ENCODE measurements around the gene WDR43. TPM values are rescaled to one million over a fixed set of nuclear protein-coding genes. Genes with fewer than 3 reads are reported as not detected.

Gene WDR43
- total RNA-seq, 1 experiment from 2014 or later, result 140 TPM

DNA sequence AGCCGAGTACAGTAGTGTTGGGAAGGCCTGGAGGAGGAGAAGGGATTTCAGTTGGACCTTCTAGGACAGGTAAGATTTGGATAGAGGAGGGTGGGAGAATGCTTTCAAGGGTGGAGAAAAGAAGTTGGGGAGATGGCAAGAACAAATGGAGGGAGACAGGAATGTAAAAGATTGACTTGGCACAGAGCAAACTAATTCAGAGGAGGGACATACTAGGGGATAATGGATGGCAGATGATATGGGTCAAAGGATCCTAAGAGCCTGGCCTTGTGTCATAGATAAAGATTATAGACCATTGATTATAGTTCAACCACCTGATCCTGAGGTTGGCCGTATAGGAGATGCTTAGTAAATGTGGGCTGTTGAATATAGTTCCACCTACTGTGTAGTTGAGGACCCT lies 12.4 kb downstream of the WDR43 start:
- DNase-seq (ENCODE audit: low read depth), result no peak

DNA sequence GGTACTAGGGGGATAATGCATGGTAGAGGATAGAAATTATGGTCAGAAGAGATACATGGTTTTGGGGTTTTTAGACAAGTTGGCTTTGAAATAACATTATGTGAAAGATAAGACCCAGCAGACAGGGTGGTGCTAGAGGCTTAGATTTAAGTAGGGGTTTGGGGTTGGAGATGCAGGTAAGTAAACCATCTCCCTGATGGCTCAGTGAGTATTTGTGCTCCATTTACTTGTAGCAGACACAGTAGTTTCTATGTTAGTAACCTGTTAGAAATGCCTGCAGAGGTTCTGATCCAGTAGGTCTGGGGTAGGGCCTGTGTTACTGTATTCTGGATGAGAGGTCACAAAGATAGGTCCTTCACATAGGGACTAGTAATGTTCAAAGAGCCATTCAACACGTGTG lies 13.7 kb downstream of the WDR43 start:
- no peak for DNase-seq (ENCODE audit: low read depth)

DNA sequence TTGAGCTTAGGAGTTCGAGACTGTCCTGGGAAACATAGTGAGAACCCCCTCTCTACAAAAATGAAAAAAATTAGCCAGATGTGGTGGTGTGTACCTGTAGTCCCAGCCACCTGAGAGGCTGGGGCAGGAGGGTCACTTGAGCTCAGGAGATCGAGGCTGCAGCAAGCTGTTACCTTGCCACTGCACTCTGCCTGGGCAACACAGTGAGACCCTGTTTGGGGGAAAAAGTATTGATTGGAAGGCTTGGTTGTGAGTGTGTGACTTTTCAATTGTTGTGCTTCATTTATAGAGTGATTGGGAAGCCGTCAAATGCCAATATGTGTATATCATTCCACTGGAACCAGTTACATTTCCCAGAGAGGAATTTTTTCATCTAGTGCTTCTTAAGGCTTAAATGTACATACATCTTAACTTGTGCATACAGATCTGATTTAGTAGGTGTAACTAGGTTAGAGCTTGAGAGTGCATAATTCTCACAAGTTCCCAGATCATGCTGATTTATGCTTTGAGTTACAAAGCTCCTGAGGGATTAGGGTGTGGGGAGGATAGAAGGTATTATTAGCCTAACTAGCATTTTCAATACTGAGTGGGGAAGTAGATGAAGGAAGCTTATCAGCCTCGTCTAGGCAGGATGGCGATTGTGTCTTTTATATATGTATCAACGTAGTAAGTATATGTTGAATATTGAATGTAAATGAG lies 15.3 kb downstream of the WDR43 start:
- no peak for DNase-seq (ENCODE audit: low read depth)

DNA sequence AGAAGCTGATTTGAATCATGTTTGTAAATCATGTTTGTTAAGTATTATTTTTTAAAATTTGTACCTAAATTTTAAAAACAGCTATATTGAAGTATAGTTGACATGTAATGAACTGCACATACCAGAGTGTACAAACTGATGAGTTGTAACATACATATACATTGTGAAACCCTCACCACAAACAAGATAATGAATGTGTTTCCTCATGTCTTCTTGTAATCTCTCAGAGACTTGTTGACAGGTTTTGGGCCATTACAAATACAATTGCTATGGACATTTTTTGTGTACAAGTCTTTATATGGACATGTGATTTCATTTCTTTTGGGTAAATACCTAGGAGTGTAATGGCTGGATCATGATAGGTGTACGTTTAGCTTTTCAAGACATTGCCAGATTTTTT lies 21.5 kb downstream of the WDR43 start:
- DNase-seq (ENCODE audit: low read depth), result no peak

DNA sequence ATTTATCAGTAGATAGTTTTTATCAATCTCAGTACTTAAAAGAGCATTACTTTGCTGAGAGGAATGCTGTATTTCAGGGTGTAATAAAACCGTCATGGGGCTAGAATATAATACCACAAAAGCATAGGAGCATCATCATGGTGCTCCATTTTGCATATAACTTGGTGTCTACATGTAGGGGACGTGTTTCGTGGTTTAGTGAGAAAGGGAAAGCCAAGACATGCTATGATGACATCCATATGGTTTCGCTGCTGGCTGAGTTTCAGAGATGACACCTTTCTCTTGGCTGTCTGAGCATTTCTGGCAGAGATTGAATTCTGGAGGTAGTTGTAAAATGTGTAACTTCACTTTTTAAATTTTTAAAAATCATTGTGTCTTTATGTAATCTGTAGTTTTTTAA lies 32.4 kb downstream of the WDR43 start:
- DNase-seq (ENCODE audit: low read depth), result no peak

DNA sequence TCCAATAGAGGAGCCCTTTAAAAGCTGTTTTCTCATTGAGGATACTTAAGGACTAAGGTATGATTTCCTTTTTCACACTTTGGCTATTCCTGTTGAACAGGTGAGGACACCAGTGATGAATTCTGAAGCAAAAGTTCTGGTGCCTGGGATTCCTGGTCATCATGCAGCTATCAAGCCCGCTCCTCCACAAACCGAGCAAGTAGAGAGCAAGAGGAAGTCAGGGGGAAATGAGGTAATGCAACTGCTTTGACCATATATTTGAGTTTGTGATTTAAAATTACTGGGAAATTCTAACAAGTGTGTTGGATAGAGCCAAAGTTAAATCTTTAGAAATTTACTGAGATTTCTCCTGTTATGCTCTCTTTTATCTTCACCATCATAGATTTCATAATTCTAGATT lies 33.0 kb downstream of the WDR43 start:
- DNase-seq (ENCODE audit: low read depth), result no peak

DNA sequence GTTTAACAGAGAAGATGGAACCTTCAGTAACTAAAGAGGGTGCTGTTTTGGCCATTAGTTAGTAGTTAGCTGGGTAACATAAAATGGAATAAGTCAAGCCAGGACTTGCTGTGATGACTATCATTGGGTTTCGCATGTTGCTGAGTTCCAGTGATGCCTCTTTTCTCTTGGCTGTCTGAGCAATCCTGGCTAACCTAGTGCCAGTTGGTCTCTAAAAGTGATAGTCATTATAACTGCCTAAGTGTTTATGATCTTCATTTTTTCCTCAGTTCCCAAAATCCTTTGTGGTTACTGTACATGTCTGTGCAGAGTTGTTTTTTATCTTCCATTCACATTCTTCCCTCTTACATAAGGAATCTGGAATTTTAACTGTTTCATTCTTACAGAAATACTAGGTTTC lies 33.4 kb downstream of the WDR43 start:
- no peak for DNase-seq (ENCODE audit: low read depth)

DNA sequence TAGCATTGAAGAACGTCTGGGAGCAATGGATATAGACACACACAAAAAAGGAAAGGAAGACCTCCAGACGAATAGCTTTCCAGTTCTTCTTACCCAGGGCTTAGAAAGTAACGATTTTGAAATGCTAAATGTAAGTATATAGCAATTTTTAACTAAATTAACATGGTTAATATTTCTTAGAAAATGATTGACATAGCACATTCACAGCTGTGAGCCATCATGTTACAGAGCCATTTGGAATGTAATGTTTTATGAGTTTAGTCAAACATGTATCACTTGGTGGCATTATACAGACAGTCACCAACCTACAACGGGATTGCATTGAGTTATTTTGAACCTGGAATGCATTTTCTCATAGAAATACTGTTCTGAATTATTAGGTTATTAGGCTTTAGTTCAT lies 35.1 kb downstream of the WDR43 start:
- DNase-seq (ENCODE audit: low read depth), result no peak

DNA sequence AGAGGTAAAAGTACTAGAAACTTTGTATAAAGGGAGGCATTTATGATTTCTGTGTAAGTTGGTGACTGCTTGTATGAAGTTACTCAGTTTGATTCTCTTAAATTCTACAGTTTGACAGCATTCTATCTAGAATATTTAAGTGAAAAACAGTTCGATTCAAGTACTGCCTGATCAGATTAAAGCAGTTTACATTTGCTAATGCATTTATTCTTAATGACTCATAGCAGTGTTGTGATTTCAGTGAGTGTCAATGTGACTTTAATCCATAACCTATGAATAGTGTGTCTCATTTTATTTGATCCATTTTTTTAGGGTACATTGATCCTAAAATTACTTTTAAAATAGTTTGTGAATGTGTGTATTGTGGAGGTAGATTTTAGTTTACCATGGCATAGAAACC lies 35.7 kb downstream of the WDR43 start:
- no peak for DNase-seq (ENCODE audit: low read depth)

DNA sequence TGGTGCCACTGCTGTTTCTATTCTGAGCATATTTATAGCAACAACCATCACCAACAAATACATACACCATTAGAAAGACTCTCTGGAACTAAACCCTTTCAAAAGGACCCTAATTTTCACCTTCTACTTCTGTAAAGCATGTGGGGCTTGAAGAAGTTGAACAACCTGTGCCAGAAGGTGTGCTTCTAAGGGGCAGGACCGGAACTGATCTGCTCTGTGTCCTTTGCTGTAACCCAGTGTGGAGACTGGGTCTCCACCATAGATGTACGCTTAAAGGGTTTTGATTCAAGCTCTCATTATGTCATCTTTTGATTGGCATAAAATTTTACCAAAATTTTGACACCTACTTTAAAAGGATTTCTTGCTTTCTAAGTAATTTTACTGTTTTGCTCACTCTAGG lies 40.3 kb downstream of the WDR43 start:
- DNase-seq (ENCODE audit: low read depth), result no peak

DNA sequence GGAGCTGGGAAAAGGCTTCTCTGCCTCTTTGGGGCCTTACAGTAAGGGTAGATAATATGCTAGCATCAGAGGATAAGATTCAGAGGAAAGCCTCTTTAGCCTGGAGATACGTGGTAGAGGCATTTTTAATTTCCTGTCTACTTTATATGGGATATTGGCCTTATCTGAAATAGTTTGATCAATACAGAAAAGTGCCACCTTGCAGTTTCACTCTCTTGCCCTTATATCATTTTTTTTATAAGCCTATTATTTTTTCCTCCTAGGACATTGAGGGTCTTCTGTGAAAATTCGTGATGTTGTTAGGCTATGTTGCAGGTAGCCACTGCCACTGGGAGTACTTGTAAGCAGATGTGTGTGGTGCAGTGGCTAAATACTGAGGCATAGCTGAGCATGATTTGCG lies 46.5 kb downstream of the WDR43 start:
- DNase-seq (ENCODE audit: low read depth), result no peak

DNA sequence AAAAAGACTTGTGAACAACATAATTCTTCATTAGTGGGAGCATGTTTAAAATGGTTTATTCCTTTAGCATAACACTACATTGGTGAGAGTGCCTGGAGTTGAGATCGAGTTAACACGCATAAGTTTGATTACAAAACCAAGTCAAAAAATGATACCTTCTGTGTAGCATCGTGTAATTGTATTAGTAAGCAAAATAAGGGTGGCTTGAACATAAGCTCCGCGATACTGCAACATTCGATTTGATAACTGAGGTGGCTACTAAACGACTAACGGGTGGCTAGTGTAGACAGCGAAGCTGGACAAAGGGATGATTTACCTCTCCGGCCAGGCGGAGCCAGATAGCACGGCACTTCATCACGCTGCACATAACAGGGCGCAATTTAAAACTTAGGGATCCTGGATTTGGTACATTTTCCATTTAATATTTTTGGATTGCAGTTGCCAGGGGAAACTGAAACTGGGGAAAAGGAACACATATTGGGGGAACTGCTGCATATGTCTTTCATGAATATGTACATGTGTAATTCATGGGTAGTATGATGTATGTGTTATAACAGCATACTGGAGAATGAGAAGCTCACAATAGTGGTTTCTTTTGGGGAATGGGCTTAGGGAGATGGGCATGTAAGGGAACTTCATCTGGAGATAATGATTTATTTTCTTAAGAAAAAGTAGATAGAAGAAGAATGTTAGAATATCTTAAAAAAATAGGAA lies 50.2 kb downstream of the WDR43 start:
- no peak for DNase-seq (ENCODE audit: low read depth)

DNA sequence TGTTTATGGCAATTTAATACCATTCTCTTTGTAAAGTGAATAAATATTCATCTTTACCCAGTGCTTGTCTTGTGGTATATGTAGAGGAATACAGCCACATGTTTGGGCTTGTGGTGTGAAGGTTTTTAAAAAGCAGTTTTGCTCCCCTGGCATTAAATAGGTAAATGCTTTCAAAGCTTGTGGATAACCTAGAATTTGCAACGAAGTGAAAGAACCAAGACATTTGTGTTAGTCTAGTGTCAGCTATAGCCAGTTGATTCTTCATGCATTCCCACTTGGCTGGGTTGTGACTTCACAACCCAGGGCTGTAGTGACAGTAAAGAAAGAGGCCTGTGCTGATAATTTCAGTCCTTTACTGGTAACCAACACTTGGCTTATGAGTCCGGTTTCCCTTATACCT lies 53.7 kb downstream of the WDR43 start:
- no peak for DNase-seq (ENCODE audit: low read depth)

DNA sequence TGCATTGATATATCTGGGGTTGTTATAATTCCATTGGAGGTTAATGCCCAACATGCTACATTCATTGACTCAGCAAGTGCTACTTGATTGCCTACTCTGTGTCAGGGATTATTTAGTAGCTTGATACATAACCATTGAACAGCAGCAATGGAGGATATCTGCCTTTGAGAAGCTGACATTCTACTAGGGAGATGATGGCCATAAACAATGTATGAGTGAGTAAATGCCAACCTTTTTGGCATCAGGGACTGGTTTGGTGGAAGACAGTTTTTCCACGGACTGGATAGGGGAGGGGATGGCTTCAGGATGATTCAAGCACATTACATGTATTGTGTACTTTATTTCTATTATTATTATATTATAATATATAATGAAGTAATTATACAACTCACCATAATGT lies 54.7 kb downstream of the WDR43 start:
- no peak for DNase-seq (ENCODE audit: low read depth)

DNA sequence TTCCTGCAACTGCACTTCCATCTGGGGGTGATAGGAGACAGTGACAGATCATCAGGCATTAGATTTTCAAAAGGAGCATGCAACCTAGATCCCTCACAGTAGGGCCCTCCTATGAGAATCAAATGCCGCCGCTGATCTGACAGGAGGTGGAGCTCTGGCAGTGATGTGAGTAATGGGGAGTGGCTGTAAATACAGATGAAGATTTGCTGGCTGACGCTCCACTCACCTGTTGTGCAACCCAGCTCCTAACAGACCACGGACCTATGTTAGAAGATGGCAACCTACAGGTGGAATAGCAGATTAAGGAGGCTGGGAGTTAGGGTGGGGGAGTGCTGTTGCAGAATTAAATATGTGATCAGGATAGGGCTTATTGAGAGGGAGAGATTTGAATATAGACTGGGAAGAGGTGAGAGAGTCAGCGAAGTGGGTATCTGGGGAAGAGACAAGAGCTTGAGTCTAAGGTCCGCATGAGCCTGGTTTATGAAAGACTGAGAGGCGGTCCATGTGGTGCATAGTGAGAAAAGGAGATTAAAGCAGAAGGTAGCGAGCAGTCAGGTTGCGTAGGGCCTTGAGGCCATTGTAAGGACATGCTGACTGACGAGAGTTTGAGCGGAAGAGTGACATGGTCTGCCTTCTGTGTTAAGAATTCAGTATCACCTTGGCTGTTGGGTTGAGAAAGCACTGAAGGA lies 55.3 kb downstream of the WDR43 start:
- no peak for DNase-seq (ENCODE audit: low read depth)

DNA sequence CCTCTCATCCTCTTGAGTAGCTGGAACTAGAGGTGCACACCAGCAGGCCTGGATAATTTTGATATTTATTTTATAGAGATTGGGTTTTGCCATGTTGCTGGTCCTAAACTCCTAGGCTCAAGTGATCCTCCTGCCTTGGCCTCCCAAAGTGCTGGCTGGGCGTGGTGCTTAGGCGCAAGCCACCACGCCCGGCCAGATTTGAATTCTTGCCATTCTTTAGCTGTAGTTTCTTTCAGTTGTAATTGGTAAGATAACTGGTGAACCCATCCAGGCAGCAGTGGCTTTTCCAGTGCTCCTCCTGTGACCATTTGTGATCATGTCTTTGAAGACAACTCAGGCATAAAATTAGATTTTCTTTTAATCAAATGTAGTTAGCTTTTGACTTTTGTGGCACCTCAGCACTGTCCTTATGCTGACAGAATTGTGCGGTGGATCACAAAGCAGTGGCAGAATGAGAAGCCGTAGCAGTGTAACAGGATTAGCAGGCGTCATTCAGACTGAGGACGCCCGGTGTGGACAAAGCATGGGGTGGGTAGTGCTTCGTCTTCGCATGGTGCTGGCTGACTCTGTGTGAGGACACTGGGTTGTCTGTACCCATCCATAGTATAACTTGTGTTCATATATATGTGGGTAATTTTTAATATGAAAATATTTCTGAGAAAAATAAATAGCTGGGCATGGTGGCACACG lies 56.6 kb downstream of the WDR43 start:
- DNase-seq (ENCODE audit: low read depth), result no peak

DNA sequence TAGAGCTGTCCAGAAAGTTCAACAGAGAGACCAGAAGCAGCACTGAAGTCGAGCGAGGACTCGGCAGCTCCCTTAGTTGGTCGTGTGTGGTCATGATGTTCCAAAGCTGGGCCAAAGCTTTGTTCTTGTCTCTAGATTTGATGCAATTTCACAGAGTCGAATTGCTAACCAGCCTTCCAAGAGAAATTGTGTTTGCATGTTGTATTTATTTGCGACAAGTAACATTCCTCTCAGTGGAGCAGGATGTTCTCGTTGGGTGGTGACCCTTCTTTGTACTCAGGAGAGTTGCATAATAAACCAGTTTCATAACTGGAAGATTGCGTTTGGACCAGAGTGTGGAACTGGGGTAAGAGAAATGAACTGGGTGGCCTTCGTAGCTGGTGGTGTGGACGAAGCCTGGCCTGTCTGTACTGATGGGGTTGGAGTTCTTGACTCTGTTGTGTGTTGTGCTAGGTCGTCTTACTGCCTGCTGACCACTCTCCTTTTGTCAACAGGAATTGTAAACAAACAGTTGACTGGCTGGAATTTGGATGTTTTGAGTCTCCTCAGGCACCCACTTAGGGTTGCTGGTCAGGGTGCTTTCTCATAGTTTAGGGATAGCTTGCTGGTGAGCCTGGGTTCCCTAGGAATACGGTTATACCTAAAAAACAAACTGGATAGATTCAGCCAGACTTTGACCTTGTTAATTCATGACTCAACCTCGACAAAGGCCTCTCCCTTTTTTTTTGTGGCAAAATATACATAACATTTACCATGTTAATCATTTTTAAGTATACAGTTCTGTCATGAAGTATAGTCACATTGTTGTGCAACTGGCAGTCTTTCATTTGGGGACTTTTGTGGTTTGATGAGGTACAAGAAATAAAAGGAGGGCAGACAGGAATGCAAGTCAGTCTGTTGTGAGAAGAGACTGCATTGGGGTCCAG lies 57.7 kb downstream of the WDR43 start:
- DNase-seq (ENCODE audit: low read depth), result no peak

DNA sequence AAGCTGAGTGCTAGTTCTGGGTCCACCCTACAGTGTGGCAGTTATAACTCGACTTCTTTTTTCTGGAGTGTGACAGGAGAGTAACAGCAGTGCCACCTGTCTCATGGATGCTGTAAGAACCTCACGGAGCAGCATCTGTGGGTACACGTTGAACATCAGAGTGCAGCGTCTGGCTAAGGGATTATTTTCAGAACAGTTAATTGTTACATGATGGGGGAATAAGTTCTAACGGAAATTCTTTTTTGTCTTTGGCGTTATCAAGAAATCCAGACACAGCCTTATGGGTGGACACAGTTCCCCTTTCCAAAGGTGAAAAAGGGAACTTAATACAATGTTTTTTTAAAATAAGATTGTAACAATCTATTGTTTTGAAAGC lies 58.4 kb downstream of the WDR43 start:
- DNase-seq (ENCODE audit: low read depth), result no peak

DNA sequence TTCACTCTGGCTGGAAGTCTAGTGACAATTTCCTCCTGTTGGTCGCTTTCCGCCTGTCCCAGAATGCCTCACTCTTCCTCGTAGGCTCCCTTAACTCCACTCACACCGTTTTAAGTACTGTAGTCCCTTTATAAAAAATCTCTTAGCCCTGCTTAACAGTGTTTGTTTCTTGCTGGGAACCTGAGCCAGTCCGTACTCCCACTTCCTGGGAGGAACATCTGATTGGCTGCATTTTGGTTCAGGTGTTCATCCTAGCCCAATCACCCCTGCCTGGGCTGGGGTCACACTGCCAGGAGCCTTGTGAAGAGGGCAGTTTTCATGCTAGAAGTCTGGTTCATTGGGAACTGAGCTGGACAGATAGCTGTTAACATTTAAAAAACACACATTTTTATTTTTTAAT lies 61.0 kb downstream of the WDR43 start:
- no peak for DNase-seq (ENCODE audit: low read depth)

DNA sequence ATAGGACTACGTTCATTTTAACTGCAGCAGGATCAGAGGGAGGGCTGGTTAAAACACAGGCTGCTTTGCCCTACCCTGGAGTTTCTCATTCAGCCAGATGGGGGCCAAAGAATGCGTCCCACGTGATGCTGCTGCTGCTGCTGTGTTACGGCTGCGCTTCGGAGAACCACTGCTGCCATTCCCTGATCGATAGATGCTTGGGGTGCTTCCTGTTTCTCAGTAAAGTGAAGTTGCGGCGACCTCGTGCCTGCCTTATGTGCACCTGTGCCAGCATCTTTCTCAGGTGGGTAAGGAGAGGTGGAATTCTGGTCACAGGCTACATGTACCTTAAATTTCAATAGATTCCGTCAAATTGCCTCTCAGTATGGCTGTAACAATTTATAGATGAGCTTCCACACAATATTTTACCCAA lies 62.0 kb downstream of the WDR43 start:
- no peak for DNase-seq (ENCODE audit: low read depth)

DNA sequence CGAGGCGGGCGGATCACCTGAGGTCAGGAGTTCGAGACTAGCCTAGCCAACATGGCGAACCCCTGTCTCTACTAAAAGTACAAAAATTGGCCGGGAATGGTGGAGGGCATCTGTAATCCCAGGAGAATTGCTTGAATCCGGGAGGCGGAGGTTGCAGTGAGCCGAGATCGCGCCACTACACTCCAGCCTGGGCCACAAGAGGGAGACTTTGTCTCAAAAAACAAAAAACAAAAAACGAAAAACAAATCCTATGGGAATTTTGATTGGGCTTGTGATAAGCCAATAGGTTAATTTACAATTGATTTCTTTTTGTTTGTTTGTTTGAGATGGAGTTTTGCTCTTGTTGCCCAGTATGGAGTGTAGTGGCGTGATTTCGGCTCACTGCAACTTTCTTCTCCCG lies 62.4 kb downstream of the WDR43 start:
- DNase-seq (ENCODE audit: low read depth), result no peak

All from HT1080 (cell line).